OCI-LY1 (cell line): ENCODE data around the gene GRAMD1B.

Source experiments
- H2AFZ ChIP-seq: fragments of 200-600 bp; sonication (generic), shearing (Covaris generic); 2 replicates; pipeline ENCODE4 v1.6.0; 2014; ENCODE audit warnings: antibody characterized with exemption, mild to moderate bottlenecking, low read length
- H3F3A ChIP-seq: fragments of 200-600 bp; sonication (generic), shearing (Covaris generic); 2 replicates; pipeline ENCODE4 v1.6.0; 2014; ENCODE audit warnings: mild to moderate bottlenecking, antibody characterized with exemption, low read length, moderate library complexity; ENCODE audit not compliant: insufficient read depth
- H3K27ac ChIP-seq: fragments of 200-600 bp; sonication (generic); 2 replicates; pipeline ENCODE4 v1.5.1; 2014; ENCODE audit warnings: low read length, mixed run types, mild to moderate bottlenecking, low read depth; ENCODE audit not compliant: poor library complexity, severe bottlenecking
- H3K27me3 ChIP-seq: fragments of 200-600 bp; sonication (generic); 2 replicates; pipeline ENCODE4 v1.6.0; 2014; ENCODE audit warnings: antibody characterized with exemption, mild to moderate bottlenecking, low read length, moderate library complexity; ENCODE audit not compliant: insufficient read depth
- H3K36me3 ChIP-seq: fragments of 200-600 bp; sonication (generic); 2 replicates; pipeline ENCODE4 v1.6.1; 2014; ENCODE audit warnings: mild to moderate bottlenecking, antibody characterized with exemption, low read length, moderate library complexity, mixed read lengths; ENCODE audit not compliant: insufficient read depth
- H3K4me1 ChIP-seq: fragments of 200-600 bp; sonication (generic); 2 replicates; pipeline ENCODE4 v1.5.1; 2014; ENCODE audit warnings: mild to moderate bottlenecking, low read length, moderate library complexity; ENCODE audit not compliant: insufficient read depth, severe bottlenecking
- H3K4me2 ChIP-seq: fragments of 200-600 bp; sonication (generic), shearing (Covaris generic); 2 replicates; pipeline ENCODE4 v1.6.1; 2014; ENCODE audit warnings: low read length
- H3K4me3 ChIP-seq: fragments of 200-600 bp; sonication (generic); 2 replicates; pipeline ENCODE4 v1.5.1; 2014; ENCODE audit warnings: low read length, low read depth, mild to moderate bottlenecking, mixed read lengths; ENCODE audit not compliant: poor library complexity, severe bottlenecking
- H3K79me2 ChIP-seq: fragments of 200-600 bp; shearing (Covaris generic); 2 replicates; pipeline ENCODE4 v1.6.1; 2016; ENCODE audit warnings: mixed run types, low read length, mixed read lengths; ENCODE audit not compliant: insufficient read depth
- H3K9ac ChIP-seq: fragments of 200-600 bp; sonication (generic), shearing (Covaris generic); 2 replicates; pipeline ENCODE4 v1.6.1; 2014; ENCODE audit warnings: mild to moderate bottlenecking, low read length, mixed read lengths
- H3K9me2 ChIP-seq: fragments of 200-600 bp; sonication (generic), shearing (Covaris generic); 2 replicates; pipeline ENCODE4 v1.6.1; 2014; ENCODE audit warnings: low read depth, mild to moderate bottlenecking, low read length, mixed read lengths
- H3K9me3 ChIP-seq: fragments of 200-600 bp; shearing (Covaris generic); 2 replicates; pipeline ENCODE4 v1.6.1; 2014; ENCODE audit warnings: low read length, mixed read lengths
- H4K20me1 ChIP-seq: fragments of 200-600 bp; sonication (generic), shearing (Covaris generic); 2 replicates; pipeline ENCODE4 v1.6.0; 2016; ENCODE audit warnings: mild to moderate bottlenecking, low read length; ENCODE audit not compliant: insufficient read depth
- CTCF ChIP-seq: fragments of 200-600 bp; sonication (generic), shearing (Covaris generic); IDR thresholded peaks from 2 replicates; pipeline ENCODE4 v1.5.1; 2017; ENCODE audit warnings: mild to moderate bottlenecking, antibody characterized with exemption, low read length, moderate library complexity, mixed read lengths
- EZH2 ChIP-seq: fragments of 200-600 bp; sonication (generic), shearing (Covaris generic); IDR thresholded peaks from 2 replicates; pipeline ENCODE4 v1.8.0; 2017; ENCODE audit warnings: borderline replicate concordance, mixed run types, mild to moderate bottlenecking, antibody characterized with exemption, low read length, moderate library complexity, mixed read lengths

Gene GRAMD1B

GRCh38 chr11:123434911-123435310 lies 4.8 kb downstream of the GRAMD1B start:
- no peaks in the 10 kb centered on the region for H4K20me1 ChIP-seq
- H3K27ac ChIP-seq = no peak overlapping the region
- TF ChIP-seq EZH2 (no peak), CTCF (no peak)
- H3F3A ChIP-seq = no peaks in the 10 kb centered on the region
- H3K27me3 ChIP-seq = no peaks in the 10 kb centered on the region
- no peaks in the 10 kb centered on the region for H3K79me2 ChIP-seq
- H3K9me3 ChIP-seq = no peaks in the 10 kb centered on the region
- H3K36me3 ChIP-seq = no peaks in the 10 kb centered on the region
- H3K4me2 ChIP-seq = no peak overlapping the region
- H2AFZ ChIP-seq = no peak overlapping the region
- no peaks in the 10 kb centered on the region for H3K4me1 ChIP-seq
- no peak overlapping the region for H3K4me3 ChIP-seq
- H3K9ac ChIP-seq = no peak overlapping the region
- H3K9me2 ChIP-seq = no peaks in the 10 kb centered on the region

- no peak overlapping the region for H2AFZ ChIP-seq
- H3K27me3 ChIP-seq = no peaks in the 10 kb centered on the region
- H3K79me2 ChIP-seq = no peaks in the 10 kb centered on the region
- H3F3A ChIP-seq = no peaks in the 10 kb centered on the region
- H3K4me1 ChIP-seq = no peaks in the 10 kb centered on the region
- no peak overlapping the region for H3K4me2 ChIP-seq
- no peak overlapping the region for H3K27ac ChIP-seq
- TF ChIP-seq EZH2 = no peak
- no peak for TF ChIP-seq CTCF
- H3K9me3 ChIP-seq = no peaks in the 10 kb centered on the region
- no peaks in the 10 kb centered on the region for H3K9me2 ChIP-seq
- no peak overlapping the region for H3K9ac ChIP-seq
- H3K4me3 ChIP-seq = no peak overlapping the region
- H3K36me3 ChIP-seq = no peaks in the 10 kb centered on the region
- H4K20me1 ChIP-seq = no peaks in the 10 kb centered on the region
Measured at GRCh38 chr11:123437236-123437979, 7.3 kb downstream of the GRAMD1B start.

GRCh38 chr11:123438131-123438627 lies 8.1 kb downstream of the GRAMD1B start:
- no peaks in the 10 kb centered on the region for H3K36me3 ChIP-seq
- H3K9me2 ChIP-seq = no peaks in the 10 kb centered on the region
- no peak overlapping the region for H3K4me2 ChIP-seq
- no peak for TF ChIP-seq EZH2
- no peak for TF ChIP-seq CTCF
- no peaks in the 10 kb centered on the region for H3K9me3 ChIP-seq
- H3K27ac ChIP-seq = no peak overlapping the region
- no peaks in the 10 kb centered on the region for H3K27me3 ChIP-seq
- no peak overlapping the region for H3K4me3 ChIP-seq
- H3K79me2 ChIP-seq = no peaks in the 10 kb centered on the region
- no peak overlapping the region for H2AFZ ChIP-seq
- H3F3A ChIP-seq = no peaks in the 10 kb centered on the region
- no peak overlapping the region for H3K9ac ChIP-seq
- no peaks in the 10 kb centered on the region for H4K20me1 ChIP-seq
- H3K4me1 ChIP-seq = no peaks in the 10 kb centered on the region
